ENCODE measurements around the gene TMEM190. TPM values are rescaled to one million over a fixed set of nuclear protein-coding genes. Genes with fewer than 3 reads are reported as not detected.

TMEM190 gene
- total and polyA plus RNA-seq, 10 of the 15 experiments (the other 5 are each of a cell fraction or from before 2014, with no cell fraction given): not detected

GRCh38 chr19:55377356-55378131 is 918 bp downstream of the TMEM190 start:
- H4K20me1 ChIP-seq (ENCODE audit: control insufficient read depth, insufficient read depth): no peaks in the 10 kb centered on the region
- RAD21 ChIA-PET (ENCODE audit: unreplicated experiment): interaction anchor here (1.0 kb wide), 1 partner anchor 76 kb away, joined by 4 read pairs; no protein-coding TSS in a partner anchor
- H3K4me2 ChIP-seq (ENCODE audit: control insufficient read depth, insufficient read depth): no peak overlapping the region
- ATAC-seq (no peak), DNase-seq (ENCODE audit: low read depth, low spot score) (no peak), FAIRE-seq (no peak)
- intact Hi-C loops (cut with micrococcal nuclease; ENCODE audit: unreplicated experiment) (no loop called here), in situ Hi-C loops (cut with MboI) (no loop called here)
- no peaks in the 10 kb centered on the region for H3K4me1 ChIP-seq (ENCODE audit: control insufficient read depth, insufficient read depth, low read length)
- no peaks in the 10 kb centered on the region for H3K27me3 ChIP-seq (replicated peaks in 1 of 2; ENCODE audit: control insufficient read depth in 2 of 2, insufficient read depth in 2 of 2, low read length in 1 of 2)
- H3K9me3 ChIP-seq (replicated peaks; ENCODE audit: control insufficient read depth, insufficient read depth, low read length): no peaks in the 10 kb centered on the region
- CTCF ChIA-PET: no interaction called here
- H3K27ac ChIP-seq (ENCODE audit: control insufficient read depth, insufficient read depth): no peak overlapping the region
- H2AFZ ChIP-seq (ENCODE audit: control insufficient read depth, low read depth, low read length): no peak overlapping the region
- H3K9ac ChIP-seq (ENCODE audit: control insufficient read depth, insufficient read depth, low read length): no peak overlapping the region
- no TSS peak for BruUV-seq (replicated peaks)
- POLR2A ChIA-PET: no interaction called here
- SMC1A ChIA-PET (ENCODE audit: uncharacterized antibody, unreplicated experiment): no interaction called here
- no peaks in the 10 kb centered on the region for H3K36me3 ChIP-seq (ENCODE audit: control insufficient read depth in 2 of 2, insufficient read depth in 2 of 2, low read length in 1 of 2)
- no peak overlapping the region for H3K4me3 ChIP-seq
- no peaks in the 10 kb centered on the region; the same call in none of the 2 replicates for H3K79me2 ChIP-seq (ENCODE audit: control insufficient read depth, insufficient read depth, low read length)
- 68% methylated on average over 41 of the region's 43 CpGs for WGBS (ENCODE audit: insufficient coverage, insufficient replicate concordance, low lambda C conversion rate, missing lambda C conversion rate)
- no peak for TF ChIP-seq ZBTB11 (CRISPR knock-in tag; IDR thresholded peaks at IDR 0.05)
- TF ChIP-seq EGR1 (IDR thresholded peaks at IDR 0.05; ENCODE audit: borderline replicate concordance in 1 of 2, low read depth in 2 of 2, low read length in 2 of 2): no peak
- no peak for TF ChIP-seq CEBPZ (IDR thresholded peaks at IDR 0.05; ENCODE audit: low read depth, low read length)
- no peak for TF ChIP-seq DPF2 (IDR thresholded peaks at IDR 0.05)
- TF ChIP-seq POLR2AphosphoS5 (IDR thresholded peaks at IDR 0.05; ENCODE audit: low read length): no peak
- no peak for TF ChIP-seq MYC (IDR thresholded peaks at IDR 0.05; ENCODE audit: insufficient read depth, insufficient read length, insufficient replicate concordance, low read length, severe bottlenecking)
- TF ChIP-seq CBFB (IDR thresholded peaks at IDR 0.05; ENCODE audit: low read depth): no peak
- no peak for TF ChIP-seq RB1 (IDR thresholded peaks at IDR 0.05; ENCODE audit: borderline replicate concordance)
- no peak for TF ChIP-seq TCF12 (IDR thresholded peaks at IDR 0.05; ENCODE audit: low read depth, low read length)
- no peak for TF ChIP-seq CREM (IDR thresholded peaks at IDR 0.05; ENCODE audit: low read depth)
- TF ChIP-seq CUX1 (IDR thresholded peaks at IDR 0.05; ENCODE audit: insufficient replicate concordance, low read depth, low read length): no peak

Measured in GM12878 (cell line).